Stimulated activated CD4-positive, alpha-beta T cell treated with anti-CD3 and anti-CD28 coated beads, Interleukin-1b, Interleukin-23, amount 100 ng/mL, for 4 hours (primary cell): ENCODE measurements around the gene SPAG16.

Experiments
- DNase-seq, 2 donors: peaks; one replicate each; pipeline ENCODE4 v3.0.0-alpha.2; 2020; ENCODE audit warnings: low read depth in 2 of 2

Gene SPAG16

GRCh38 chr2:213816583-213816982 lies 532.3 kb downstream of the SPAG16 start:
- DNase-seq, result no peak

GRCh38 chr2:213818436-213818835 lies 534.2 kb downstream of the SPAG16 start:
- no peak for DNase-seq

GRCh38 chr2:213834331-213834730 lies 550.1 kb downstream of the SPAG16 start:
- DNase-seq, result no peak

- no peak for DNase-seq
Measured at GRCh38 chr2:213834746-213835145, 550.5 kb downstream of the SPAG16 start.

GRCh38 chr2:213846856-213847255 lies 562.6 kb downstream of the SPAG16 start:
- no peak for DNase-seq

- DNase-seq, result no peak
Measured at GRCh38 chr2:213847316-213847715, 563.1 kb downstream of the SPAG16 start.

GRCh38 chr2:213848631-213849030 lies 564.4 kb downstream of the SPAG16 start:
- no peak for DNase-seq

- DNase-seq, result no peak
Measured at GRCh38 chr2:213861638-213862037, 577.4 kb downstream of the SPAG16 start.

- no peak for DNase-seq
Measured at GRCh38 chr2:213862407-213863076, 578.3 kb downstream of the SPAG16 start.

- no peak for DNase-seq
Measured at GRCh38 chr2:213863541-213863940, 579.3 kb downstream of the SPAG16 start.

GRCh38 chr2:213868526-213868925 lies 584.3 kb downstream of the SPAG16 start:
- DNase-seq, result no peak

GRCh38 chr2:213885485-213885884 lies 601.2 kb downstream of the SPAG16 start:
- no peak for DNase-seq

- no peak for DNase-seq
Measured at GRCh38 chr2:213914510-213914909, 630.2 kb downstream of the SPAG16 start.

GRCh38 chr2:213920014-213920413 lies 635.8 kb downstream of the SPAG16 start:
- no peak for DNase-seq

- DNase-seq, result no peak
Measured at GRCh38 chr2:213923543-213923942, 639.3 kb downstream of the SPAG16 start.

GRCh38 chr2:213934560-213934959 lies 650.3 kb downstream of the SPAG16 start:
- no peak for DNase-seq

GRCh38 chr2:213958086-213958485 lies 673.8 kb downstream of the SPAG16 start:
- no peak for DNase-seq

- no peak for DNase-seq
Measured at GRCh38 chr2:213959589-213959988, 675.3 kb downstream of the SPAG16 start.

- DNase-seq, result no peak
Measured at GRCh38 chr2:213971536-213971935, 687.3 kb downstream of the SPAG16 start.

- no peak for DNase-seq
Measured at GRCh38 chr2:213980883-213981282, 696.6 kb downstream of the SPAG16 start.

GRCh38 chr2:213989207-213989606 lies 704.9 kb downstream of the SPAG16 start:
- DNase-seq, result no peak

GRCh38 chr2:213991453-213992108 lies 707.3 kb downstream of the SPAG16 start:
- DNase-seq, result no peak

GRCh38 chr2:213995400-213996105 lies 711.3 kb downstream of the SPAG16 start:
- no peak for DNase-seq
